K562 (cell line): ENCODE results near the gene CPT1B.

ENCODE experiments used
- BMI1 ChIP-seq: fragments of 150-350 bp; IDR thresholded peaks from 2 replicates; pipeline ENCODE4 v1.6.1; 2014; ENCODE audit warnings: low read length
- EZH2 ChIP-seq: IDR thresholded peaks from 2 replicates; pipeline ENCODE4 v1.6.1; 2012; ENCODE audit warnings: low read depth, mild to moderate bottlenecking, inconsistent platforms, low read length, borderline replicate concordance
- HDAC6 ChIP-seq: IDR thresholded peaks from 2 replicates; pipeline ENCODE4 v1.6.1; 2012; ENCODE audit warnings: low read depth, mild to moderate bottlenecking, control low read depth, inconsistent platforms, low read length, moderate library complexity
- TEAD4 ChIP-seq, 2 experiments: sonication (generic) in 1 of 2; formaldehyde crosslinking in 1 of 2; IDR thresholded peaks; 2 replicates each; pipeline versions ENCODE4 v1.6.1 to v1.8.0; 2012 to 2022; ENCODE audit warnings: borderline replicate concordance in 1 of 2, inconsistent platforms in 1 of 2, low read length in 1 of 2, mild to moderate bottlenecking in 1 of 2, missing genetic modification reagents in 1 of 2
- TOE1 ChIP-seq, 2 experiments: fragments of 450-650 bp in 1 of 2; sonication (generic) in 1 of 2; formaldehyde crosslinking in 1 of 2; IDR thresholded peaks; 2 replicates each; pipeline versions ENCODE4 v1.7.1 to v1.8.0; 2016 to 2022; ENCODE audit warnings: borderline replicate concordance in 2 of 2, mild to moderate bottlenecking in 2 of 2, antibody characterized with exemption in 1 of 2, inconsistent platforms in 1 of 2, low read depth in 1 of 2, missing genetic modification reagents in 1 of 2, moderate library complexity in 1 of 2
- YY1 ChIP-seq, 3 experiments: IDR thresholded peaks; 2 replicates each; pipeline ENCODE4 v1.6.1; 2011; ENCODE audit warnings: low read length in 2 of 3, mild to moderate bottlenecking in 2 of 3, moderate library complexity in 2 of 3, borderline replicate concordance in 1 of 3, control low read depth in 1 of 3, low read depth in 1 of 3; ENCODE audit not compliant: insufficient read depth in 3 of 3, insufficient replicate concordance in 2 of 3, control insufficient read depth in 1 of 3, insufficient read length in 1 of 3; ENCODE audit errors: extremely low read depth in 1 of 3
- ZNF431 ChIP-seq: sonication (generic); formaldehyde crosslinking; IDR thresholded peaks from 2 replicates; pipeline ENCODE4 v1.8.0; 2022; ENCODE audit warnings: mild to moderate bottlenecking, missing genetic modification reagents
- TF ChIP-seq, protein P1 (sequence below): IDR thresholded peaks from 3 replicates; pipeline ENCODE4 v1.6.1; 2011; ENCODE audit warnings: borderline replicate concordance, mild to moderate bottlenecking, moderate library complexity; ENCODE audit not compliant: insufficient read length; ENCODE audit errors: extremely low read depth

DNA sequence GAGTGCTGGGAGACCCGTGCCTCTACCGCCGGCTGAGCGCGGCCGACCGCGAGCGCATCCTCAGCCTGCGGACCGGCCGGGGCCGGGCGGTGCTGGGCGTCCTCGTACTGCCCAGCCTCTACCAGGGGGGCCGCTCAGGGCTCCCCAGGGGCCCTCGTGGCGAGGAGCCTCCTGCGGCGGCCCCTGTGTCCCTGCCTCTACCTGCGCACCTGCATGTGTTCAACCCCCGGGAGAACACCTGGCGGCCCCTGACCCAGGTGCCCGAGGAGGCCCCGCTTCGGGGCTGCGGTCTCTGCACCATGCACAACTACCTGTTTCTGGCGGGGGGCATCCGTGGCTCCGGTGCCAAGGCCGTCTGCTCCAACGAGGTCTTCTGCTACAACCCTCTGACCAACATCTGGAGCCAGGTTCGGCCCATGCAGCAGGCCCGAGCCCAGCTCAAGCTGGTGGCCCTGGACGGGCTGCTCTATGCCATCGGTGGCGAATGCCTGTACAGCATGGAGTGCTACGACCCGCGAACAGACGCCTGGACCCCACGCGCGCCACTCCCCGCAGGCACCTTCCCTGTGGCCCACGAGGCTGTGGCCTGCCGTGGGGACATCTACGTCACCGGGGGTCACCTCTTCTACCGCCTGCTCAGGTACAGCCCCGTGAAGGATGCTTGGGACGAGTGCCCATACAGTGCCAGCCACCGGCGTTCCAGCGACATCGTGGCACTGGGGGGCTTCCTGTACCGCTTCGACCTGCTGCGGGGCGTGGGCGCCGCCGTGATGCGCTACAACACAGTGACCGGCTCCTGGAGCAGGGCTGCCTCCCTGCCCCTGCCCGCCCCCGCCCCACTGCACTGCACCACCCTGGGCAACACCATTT, 29.1 kb downstream of the CPT1B start:
- no peak for TF ChIP-seq TEAD4 (IDR thresholded peaks at IDR 0.05; ENCODE audit: low read length)
- TF ChIP-seq TEAD4 (CRISPR knock-in tag; IDR thresholded peaks at IDR 0.05; ENCODE audit: borderline replicate concordance): no peak
- TF ChIP-seq HDAC6: no peak
- TF ChIP-seq EZH2: no peak
- TF ChIP-seq, protein P1, sequence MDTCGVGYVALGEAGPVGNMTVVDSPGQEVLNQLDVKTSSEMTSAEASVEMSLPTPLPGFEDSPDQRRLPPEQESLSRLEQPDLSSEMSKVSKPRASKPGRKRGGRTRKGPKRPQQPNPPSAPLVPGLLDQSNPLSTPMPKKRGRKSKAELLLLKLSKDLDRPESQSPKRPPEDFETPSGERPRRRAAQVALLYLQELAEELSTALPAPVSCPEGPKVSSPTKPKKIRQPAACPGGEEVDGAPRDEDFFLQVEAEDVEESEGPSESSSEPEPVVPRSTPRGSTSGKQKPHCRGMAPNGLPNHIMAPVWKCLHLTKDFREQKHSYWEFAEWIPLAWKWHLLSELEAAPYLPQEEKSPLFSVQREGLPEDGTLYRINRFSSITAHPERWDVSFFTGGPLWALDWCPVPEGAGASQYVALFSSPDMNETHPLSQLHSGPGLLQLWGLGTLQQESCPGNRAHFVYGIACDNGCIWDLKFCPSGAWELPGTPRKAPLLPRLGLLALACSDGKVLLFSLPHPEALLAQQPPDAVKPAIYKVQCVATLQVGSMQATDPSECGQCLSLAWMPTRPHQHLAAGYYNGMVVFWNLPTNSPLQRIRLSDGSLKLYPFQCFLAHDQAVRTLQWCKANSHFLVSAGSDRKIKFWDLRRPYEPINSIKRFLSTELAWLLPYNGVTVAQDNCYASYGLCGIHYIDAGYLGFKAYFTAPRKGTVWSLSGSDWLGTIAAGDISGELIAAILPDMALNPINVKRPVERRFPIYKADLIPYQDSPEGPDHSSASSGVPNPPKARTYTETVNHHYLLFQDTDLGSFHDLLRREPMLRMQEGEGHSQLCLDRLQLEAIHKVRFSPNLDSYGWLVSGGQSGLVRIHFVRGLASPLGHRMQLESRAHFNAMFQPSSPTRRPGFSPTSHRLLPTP: no peak
- no peak for TF ChIP-seq TOE1 (IDR thresholded peaks at IDR 0.05; ENCODE audit: borderline replicate concordance)
- no peak for TF ChIP-seq TOE1 (CRISPR knock-in tag; IDR thresholded peaks at IDR 0.05; ENCODE audit: borderline replicate concordance, low read depth)
- no peak for TF ChIP-seq BMI1
- TF ChIP-seq YY1 (IDR thresholded peaks at IDR 0.05; ENCODE audit: borderline replicate concordance in 1 of 3, control insufficient read depth in 1 of 3, extremely low read depth in 1 of 3, insufficient read depth in 3 of 3, insufficient read length in 1 of 3, insufficient replicate concordance in 2 of 3, low read depth in 1 of 3, low read length in 2 of 3): no peak
- TF ChIP-seq ZNF431: no peak
